IPS-NIHi7 (cell line): Measurements from ENCODE around the gene TRPC4AP.
"Not testable (repeated sequence)": the region's sequence is repeated elsewhere in the genome, so short reads cannot be mapped to it uniquely, and the experiment has no call there.

ENCODE experiments used
- DNase-seq: peaks from one replicate; pipeline ENCODE4 v3.0.0; 2012; ENCODE audit warnings: mixed read lengths; ENCODE audit errors: extremely low spot score

Gene TRPC4AP

GRCh38 chr20:35092524-35093266 is at the start of gene TRPC4AP:
Gene TRPC4AP (minus strand): TSS chr20:35092807. CDS start chr20:35092781, 26 bp downstream.
- peak; percentile 89 for DNase-seq

DNA sequence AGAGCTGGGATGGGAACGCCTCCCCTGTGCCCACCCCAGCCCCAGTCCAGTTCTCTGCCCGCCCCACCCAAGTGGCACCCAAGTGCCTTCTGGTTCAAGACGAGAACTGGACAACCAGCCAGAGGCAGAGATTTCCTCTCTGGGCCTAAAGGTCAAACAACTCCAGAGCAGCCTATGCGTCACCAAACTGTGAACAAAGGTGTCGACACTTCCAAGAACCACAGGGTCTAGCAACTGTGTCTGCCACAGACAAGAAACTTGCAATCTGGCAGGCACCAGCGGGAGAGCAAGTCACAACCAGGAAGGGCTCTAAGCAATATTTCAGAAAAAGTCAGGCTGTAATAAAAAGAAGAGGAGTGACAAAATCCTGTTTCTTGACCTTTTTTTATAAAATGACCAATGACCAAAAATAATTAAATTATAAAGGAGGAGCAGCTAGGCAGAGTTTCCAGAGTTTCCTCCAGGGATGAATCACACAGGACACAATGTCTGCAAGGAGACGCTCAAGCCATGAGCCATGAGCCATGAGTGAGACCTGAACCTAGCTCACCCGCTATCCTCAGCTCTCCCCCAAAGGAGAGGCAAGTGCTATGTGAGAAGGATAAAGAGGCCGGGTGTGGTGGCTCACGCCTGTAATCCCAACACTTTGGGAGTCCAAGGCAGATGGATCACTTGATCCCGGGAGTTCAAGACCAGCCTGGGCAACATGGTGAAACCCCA is 43.4 kb upstream of the TRPC4AP start:
- no peak for DNase-seq

DNA sequence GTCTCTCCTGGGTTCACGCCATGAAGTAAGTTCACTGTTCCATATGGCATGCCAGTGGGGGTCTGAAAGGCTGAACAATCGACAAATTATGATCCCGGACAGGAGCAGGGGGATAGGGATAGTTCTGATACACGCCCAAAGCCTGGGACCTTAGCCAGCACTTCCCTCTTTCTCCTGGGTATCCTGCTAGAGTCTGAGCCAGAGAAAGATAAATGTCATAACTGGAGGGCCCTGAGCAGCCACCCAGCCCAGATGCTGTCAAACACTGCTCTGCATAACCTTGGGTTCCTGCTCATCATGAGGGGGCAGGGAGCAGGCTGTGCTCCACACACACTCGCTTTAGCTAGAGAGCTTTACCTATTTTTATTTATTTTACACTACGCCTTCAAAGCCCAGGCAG is 42.3 kb upstream of the TRPC4AP start:
- no peak for DNase-seq

DNA sequence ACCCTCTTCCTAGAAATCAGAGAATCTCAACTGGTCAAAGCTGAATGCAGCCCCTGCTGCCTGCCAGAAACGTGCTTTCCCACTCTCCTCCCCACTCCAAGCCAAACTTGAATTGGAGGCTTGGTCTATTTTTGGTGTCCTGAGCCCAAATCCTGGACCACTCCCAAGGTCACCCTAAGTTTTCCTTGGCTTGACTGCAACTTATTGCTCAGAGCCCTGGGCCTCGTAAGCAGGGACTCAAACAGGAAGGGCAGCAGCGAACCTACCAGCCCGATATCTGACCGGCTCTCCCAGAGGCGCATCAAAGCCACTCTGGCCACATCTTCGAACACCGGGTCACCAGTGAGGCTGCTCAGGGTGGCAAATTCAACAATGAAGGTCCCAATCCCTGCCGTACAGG is 41.9 kb upstream of the TRPC4AP start:
- DNase-seq, result no peak

DNA sequence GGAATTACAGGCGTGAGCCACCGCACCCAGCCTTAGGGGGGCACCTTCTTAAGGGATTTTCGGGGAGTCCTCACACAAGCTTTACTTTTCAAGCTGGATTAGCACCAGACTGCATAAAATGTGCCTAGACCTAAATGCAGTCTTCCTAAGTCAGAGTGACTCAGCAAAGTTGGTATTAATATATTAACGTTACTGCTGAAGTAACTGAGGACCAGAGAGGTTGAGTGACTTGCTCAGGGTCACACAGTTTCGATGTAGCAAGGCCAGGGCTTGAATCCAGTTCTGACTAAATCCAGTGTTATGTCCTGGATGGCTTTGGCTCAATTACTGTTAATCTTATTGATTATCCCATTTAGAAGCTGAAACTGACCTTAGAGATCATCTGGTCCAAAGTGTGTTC is 41.1 kb upstream of the TRPC4AP start:
- no peak for DNase-seq

DNA sequence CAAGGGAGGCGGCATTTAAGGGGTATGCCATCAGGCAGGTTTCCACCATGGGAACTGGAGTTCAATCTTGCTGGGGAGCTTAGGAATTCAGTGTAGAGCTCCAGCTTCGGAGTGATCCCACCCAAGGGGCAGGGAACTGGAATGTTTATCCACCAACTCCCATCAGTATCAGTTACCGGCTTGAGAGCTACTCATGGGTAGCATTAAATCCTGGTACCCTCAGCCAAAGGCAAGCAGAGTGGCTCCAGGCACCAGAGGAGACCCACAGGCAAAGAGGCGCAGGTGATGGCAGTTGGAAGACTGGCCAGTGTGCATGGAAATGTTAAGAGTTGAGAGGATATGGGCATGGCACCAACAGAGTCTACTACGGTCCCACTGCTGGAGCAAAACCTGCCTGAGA is 40.4 kb upstream of the TRPC4AP start:
- DNase-seq, result no peak

GRCh38 chr20:35131934-35132333 is 39.3 kb upstream of the TRPC4AP start:
- no peak for DNase-seq

DNA sequence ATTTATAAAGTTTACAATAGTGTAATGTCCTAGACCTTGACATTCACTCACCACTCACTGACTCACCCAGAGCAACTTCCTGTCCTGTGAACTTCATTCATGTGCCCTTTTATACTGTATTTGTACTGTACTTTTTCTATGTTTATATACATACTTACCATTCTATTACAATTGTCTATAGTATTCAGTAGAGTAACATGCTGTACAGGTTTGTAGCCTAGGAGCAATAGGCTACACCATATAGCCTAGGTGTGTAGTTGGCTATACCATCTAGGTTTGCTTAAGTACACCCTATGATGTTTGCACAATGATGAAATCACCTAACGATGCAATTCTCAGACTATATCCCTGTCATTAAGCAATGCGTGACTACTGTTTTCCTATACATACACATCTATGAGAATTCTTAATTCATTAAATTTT is 37.1 kb upstream of the TRPC4AP start:
- DNase-seq, result no peak

DNA sequence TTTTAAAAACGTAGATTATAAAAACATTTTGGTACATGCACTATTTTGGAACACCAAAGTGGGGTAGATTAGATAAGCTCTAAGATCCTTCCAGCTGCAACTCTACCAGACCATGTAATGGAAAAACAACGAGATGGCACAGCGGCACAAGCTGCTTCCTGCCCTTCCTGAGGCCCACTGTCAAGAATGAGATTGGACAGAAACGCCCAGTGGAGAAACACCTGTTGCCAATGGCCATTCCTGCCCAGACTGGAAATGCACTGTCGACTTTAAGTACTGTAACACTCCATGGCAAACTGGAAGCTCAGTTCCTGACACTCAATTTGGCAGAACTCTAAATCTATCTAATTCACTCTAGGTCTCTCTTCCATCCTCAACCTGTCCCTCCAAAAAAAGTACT is 33.1 kb upstream of the TRPC4AP start:
- DNase-seq, result no peak

DNA sequence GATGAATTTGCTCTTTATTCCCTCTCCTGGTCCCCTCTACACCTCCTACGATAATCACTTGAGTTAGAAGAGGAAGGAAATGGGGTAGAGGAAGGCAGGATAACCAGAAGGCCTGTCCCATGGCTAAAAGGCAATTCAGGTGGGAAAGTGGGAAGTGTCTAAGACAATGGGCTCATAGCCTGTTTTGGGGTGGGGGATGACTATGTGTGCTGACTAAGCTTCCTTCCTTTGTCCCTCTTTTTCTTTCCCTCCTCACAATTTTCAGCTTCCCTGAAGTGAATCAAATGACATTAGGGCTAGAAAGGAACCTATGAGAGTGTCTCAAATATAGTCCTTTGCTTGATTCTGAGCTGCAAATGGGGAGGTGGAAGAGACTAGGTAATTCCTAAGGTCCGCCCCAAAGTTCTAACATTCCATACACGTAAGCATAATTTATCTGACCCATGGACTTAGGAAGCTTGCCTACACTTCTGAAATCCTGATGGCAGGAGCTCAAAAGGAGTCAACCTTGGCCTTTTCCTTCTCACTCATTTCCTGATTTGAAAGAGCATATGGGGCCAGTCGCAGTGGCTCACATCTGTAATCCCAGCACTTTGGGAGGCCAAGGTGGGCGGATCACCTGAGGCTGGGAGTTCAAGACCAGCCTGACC is 30.3 kb upstream of the TRPC4AP start:
- DNase-seq, result no peak

- DNase-seq, result no peak
Observed at GRCh38 chr20:35121186-35121585, 28.6 kb upstream of the TRPC4AP start.

DNA sequence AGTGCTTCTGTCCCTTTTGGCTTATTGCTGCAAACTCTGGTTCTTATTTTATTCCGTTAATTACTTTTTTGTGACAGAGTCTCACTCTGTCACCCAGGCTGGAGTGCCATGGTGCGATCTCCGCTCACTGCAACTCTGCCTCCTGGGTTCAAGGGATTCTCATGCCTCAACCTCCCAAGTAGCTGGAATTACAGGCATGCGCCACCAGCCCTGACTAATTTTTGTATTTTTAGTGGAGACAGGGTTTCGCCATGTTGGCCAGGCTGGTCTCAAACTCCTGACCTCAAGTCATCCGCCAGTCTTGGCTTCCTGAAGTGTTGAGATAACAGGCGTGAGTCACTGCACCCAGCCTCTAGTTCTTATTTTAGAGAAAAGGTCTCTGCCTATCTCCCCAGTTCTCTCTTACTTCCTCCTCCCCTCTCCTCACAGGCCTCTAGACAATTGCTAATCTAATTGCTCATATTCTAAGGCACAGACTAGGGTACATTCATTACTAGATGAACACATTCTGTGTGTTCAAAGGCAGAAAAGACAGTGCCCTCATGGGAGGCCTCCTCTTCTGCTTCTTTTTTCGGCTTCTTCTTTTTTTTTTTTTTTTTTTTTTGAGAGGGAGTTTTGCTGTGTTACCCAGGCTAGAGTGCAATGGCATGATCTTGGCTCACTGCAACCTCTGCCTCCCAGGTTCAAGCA is 27.6 kb upstream of the TRPC4AP start:
- DNase-seq, result no peak

GRCh38 chr20:35117629-35118028 is 25.0 kb upstream of the TRPC4AP start:
- DNase-seq, result no peak

DNA sequence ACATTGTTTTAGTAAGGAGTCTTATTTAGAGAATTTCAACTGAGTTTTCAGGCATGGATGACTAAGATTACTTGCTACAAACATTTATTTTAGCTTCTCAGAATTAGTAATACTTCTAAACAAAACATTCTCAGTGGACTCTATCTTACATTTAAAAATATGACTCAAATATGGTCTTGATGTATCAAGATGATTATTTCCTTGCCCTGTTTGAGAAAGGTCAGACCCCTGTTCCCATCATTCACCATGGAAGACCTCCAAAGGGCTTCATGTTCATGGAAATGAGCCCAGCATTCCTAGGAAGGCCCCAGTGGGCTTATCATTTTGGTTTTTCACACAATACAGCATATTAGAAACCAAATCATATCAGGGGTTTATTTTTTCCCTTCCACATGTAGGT is 24.6 kb upstream of the TRPC4AP start:
- DNase-seq, result no peak

DNA sequence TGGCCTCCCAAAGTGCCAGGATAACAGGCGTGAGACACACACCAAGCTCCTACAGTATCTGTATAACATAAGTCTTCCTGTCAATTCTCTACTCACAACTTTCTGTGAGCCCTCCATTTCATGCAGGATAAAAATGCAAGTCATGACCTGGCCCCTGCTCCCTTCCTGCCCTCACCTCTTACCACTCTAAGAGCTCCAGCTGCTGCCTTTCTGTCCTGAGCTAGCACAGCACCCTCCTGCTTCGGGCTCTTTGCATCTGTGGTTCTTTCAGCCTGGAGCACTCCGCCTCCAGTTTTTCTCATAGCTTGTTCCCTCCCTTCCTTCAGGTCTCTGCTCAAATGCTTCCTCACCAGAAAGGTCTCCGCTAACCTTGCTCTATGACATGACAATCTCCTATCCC is 23.7 kb upstream of the TRPC4AP start:
- DNase-seq, result no peak

GRCh38 chr20:35115606-35116005 is 23.0 kb upstream of the TRPC4AP start:
- no peak for DNase-seq

DNA sequence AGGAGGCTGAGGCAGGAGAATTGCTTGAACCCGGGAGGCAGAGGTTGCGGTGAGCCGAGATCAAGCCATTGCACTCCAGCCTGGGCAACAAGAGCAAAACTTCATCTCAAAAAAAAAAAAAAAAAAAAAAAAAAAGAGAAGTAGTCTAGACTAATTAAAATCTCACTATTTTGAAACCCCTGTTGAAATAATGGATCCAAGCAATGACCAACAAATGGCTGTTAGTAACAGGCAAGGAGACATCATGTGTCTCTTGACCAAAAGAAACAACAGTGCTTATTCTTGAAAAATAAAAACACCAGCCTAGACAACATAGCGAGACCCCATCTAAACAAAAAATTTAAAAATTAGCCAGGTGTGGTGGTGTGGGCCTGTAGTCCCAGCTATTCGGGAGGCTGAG is 19.7 kb upstream of the TRPC4AP start:
- DNase-seq, result not testable (repeated sequence)

GRCh38 chr20:35111141-35111888 is 18.7 kb upstream of the TRPC4AP start:
- no peak for DNase-seq

- no peak for DNase-seq
Observed at GRCh38 chr20:35108921-35109320, 16.3 kb upstream of the TRPC4AP start.

DNA sequence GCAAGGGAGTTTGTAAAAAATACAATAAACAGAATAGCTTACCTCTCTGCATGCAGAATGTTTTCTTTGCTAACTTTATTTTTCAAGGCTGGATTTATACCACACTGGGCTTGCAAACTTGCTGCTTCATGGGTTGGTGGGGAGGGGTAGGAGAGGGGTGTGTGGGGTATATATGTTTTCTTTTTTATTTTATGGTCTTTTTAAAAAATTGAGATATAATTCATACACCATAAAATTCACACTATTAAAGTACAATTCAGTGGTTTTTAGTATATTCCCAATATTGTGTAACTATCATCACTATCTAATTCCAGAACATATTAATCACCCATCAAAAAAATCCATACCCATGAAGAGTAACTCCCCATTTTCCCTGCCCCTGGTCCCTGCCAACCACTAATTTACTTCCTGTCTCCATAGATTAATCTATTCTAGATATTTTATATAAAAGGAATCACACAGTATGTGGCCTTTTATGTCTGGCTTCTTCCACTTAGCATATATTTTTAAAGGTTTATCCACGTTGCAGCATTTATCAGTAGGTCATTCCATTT is 14.3 kb upstream of the TRPC4AP start:
- DNase-seq, result no peak

- no peak for DNase-seq
Observed at GRCh38 chr20:35104685-35105295, 12.2 kb upstream of the TRPC4AP start.
